Measurements from ENCODE around the gene CHIA. TPM values are rescaled to one million over a fixed set of nuclear protein-coding genes. Genes with fewer than 3 reads are reported as not detected.

Gene CHIA
- total and polyA plus RNA-seq, 2 of the 8 experiments (the other 6 are each of a cell fraction or from before 2014, with no cell fraction given), result not detected

DNA sequence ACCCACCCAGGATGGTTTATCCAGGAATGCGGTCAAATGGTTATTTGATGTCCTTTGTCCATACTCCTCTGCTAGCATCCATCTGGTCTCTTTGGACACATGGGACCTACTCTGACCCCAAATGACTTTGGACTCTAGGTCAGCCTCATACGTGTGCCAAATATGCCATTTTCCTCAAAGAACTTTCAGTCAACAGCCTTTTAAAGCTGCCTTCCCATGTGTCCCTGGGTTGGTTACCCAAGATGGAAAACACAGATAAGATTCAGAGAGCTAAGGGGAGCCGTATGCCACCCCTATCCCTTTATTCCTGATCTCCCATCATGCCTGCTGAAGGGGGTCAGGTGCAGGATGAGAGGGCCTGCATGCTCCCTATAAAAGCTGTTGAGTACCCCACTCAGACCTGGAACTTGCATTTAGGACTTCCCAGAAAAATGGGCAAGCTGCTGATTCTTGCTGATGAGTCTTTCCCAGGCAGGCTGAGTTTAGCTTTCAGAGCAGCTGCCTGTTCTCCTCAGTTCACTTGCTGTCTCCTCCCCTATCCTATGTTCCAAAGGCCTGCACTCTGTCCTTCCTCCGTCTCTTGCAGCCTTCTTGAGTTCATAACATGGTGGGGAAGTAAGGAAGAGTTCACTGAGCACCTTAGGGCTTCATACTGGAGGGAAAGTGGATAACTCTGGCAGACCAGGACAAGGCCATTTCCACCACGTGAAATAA, 43.4 kb upstream of the CHIA start (continued):
- TF ChIP-seq CTBP2 (IDR thresholded peaks at IDR 0.05; ENCODE audit: borderline replicate concordance, insufficient read depth, insufficient read length, low read length) (no peak), KDM1A (IDR thresholded peaks at IDR 0.05; ENCODE audit: borderline replicate concordance, low read length) (no peak), RBBP5 (IDR thresholded peaks at IDR 0.05; ENCODE audit: borderline replicate concordance, low read depth, low read length) (no peak), EZH2 (IDR thresholded peaks at IDR 0.05; ENCODE audit: low read depth, low read length, severe bottlenecking) (no peak), HDAC6 (IDR thresholded peaks at IDR 0.05; ENCODE audit: low read depth, low read length) (no peak), JUND (IDR thresholded peaks at IDR 0.05; ENCODE audit: low read length) (no peak)
